H9 (cell line): ENCODE measurements around the gene NPTN. TPM values are rescaled to one million over a fixed set of nuclear protein-coding genes. Genes with fewer than 3 reads are reported as not detected.

Experiments used
- DNase-seq: peaks from one replicate; pipeline ENCODE4 v3.0.0-alpha.2; 2017
- H2AFZ ChIP-seq: one replicate; pipeline ENCODE4 v1.6.1; 2013; ENCODE audit warnings: mild to moderate bottlenecking, low read length, control low read depth, moderate library complexity
- H2AK5ac ChIP-seq: 2 replicates; pipeline ENCODE4 v1.6.1; 2013; ENCODE audit warnings: low read length, control low read depth, mixed read lengths; ENCODE audit not compliant: insufficient read length
- H2BK120ac ChIP-seq: one replicate; pipeline ENCODE4 v1.6.1; 2013; ENCODE audit warnings: low read depth, mild to moderate bottlenecking, low read length, control low read depth, inconsistent platforms; ENCODE audit not compliant: poor library complexity, severe bottlenecking
- H2BK12ac ChIP-seq: 2 replicates; pipeline ENCODE4 v1.6.1; 2013; ENCODE audit warnings: low read length, control low read depth, mixed read lengths, low read depth; ENCODE audit not compliant: insufficient read length
- H2BK15ac ChIP-seq: 2 replicates; pipeline ENCODE4 v1.6.1; 2013; ENCODE audit warnings: low read depth, low read length, control low read depth
- H2BK20ac ChIP-seq: one replicate; pipeline ENCODE4 v1.6.1; 2013; ENCODE audit warnings: low read depth, mild to moderate bottlenecking, low read length, control low read depth, inconsistent platforms; ENCODE audit not compliant: poor library complexity, severe bottlenecking
- H2BK5ac ChIP-seq: 2 replicates; pipeline ENCODE4 v1.6.1; 2013; ENCODE audit warnings: low read length, control low read depth, mixed read lengths; ENCODE audit not compliant: insufficient read length
- H3K14ac ChIP-seq: 2 replicates; pipeline ENCODE4 v1.6.1; 2013; ENCODE audit warnings: low read length, control low read depth; ENCODE audit not compliant: insufficient read depth
- H3K18ac ChIP-seq: 2 replicates; pipeline ENCODE4 v1.6.1; 2013; ENCODE audit warnings: low read depth, mild to moderate bottlenecking, mixed read lengths, low read length, control low read depth; ENCODE audit not compliant: insufficient read length
- H3K23ac ChIP-seq: 2 replicates; pipeline ENCODE4 v1.6.1; 2013; ENCODE audit warnings: low read length, control low read depth, mixed read lengths, low read depth; ENCODE audit not compliant: insufficient read length
- H3K23me2 ChIP-seq: 2 replicates; pipeline ENCODE4 v1.6.1; 2013; ENCODE audit warnings: low read depth, mild to moderate bottlenecking, mixed read lengths, low read length, control low read depth; ENCODE audit not compliant: insufficient read length, poor library complexity, severe bottlenecking
- H3K27ac ChIP-seq: 2 replicates; pipeline ENCODE4 v1.5.1; 2013; ENCODE audit warnings: low read length, control low read depth, mixed read lengths, low read depth; ENCODE audit not compliant: insufficient read length
- H3K27me3 ChIP-seq: 2 replicates; pipeline ENCODE4 v1.6.1; 2013; ENCODE audit warnings: low read length, control low read depth, inconsistent platforms; ENCODE audit not compliant: insufficient read depth
- H3K4ac ChIP-seq: 2 replicates; pipeline ENCODE4 v1.6.1; 2013; ENCODE audit warnings: low read depth, mild to moderate bottlenecking, control low read depth, inconsistent platforms, low read length, moderate library complexity
- H3K4me1 ChIP-seq: 2 replicates; pipeline ENCODE4 v1.6.1; 2013; ENCODE audit warnings: low read length, control low read depth, inconsistent platforms; ENCODE audit not compliant: insufficient read depth
- H3K4me2 ChIP-seq: 2 replicates; pipeline ENCODE4 v1.6.1; 2013; ENCODE audit warnings: low read length, control low read depth, mixed read lengths; ENCODE audit not compliant: insufficient read length, insufficient read depth
- H3K56ac ChIP-seq: 2 replicates; pipeline ENCODE4 v1.6.1; 2013; ENCODE audit warnings: low read depth, mild to moderate bottlenecking, mixed read lengths, low read length, control low read depth; ENCODE audit not compliant: insufficient read length
- H3K79me1 ChIP-seq: 2 replicates; pipeline ENCODE4 v1.6.1; 2013; ENCODE audit warnings: low read depth, mild to moderate bottlenecking, moderate library complexity, low read length, control low read depth, inconsistent platforms; ENCODE audit not compliant: insufficient read depth, poor library complexity, severe bottlenecking
- H3K79me2 ChIP-seq: 2 replicates; pipeline ENCODE4 v1.6.1; 2013; ENCODE audit warnings: low read length, control low read depth, inconsistent platforms; ENCODE audit not compliant: insufficient read depth
- H3K9ac ChIP-seq: 2 replicates; pipeline ENCODE4 v1.6.1; 2013; ENCODE audit warnings: low read length, control low read depth, mixed read lengths; ENCODE audit not compliant: insufficient read length; ENCODE audit errors: extremely low read depth
- H3K9me3 ChIP-seq: one replicate; pipeline ENCODE4 v1.6.1; 2013; ENCODE audit warnings: low read depth, low read length, inconsistent platforms; ENCODE audit not compliant: control insufficient read depth
- H3T11ph ChIP-seq: one replicate; pipeline ENCODE4 v1.6.1; 2013; ENCODE audit warnings: mild to moderate bottlenecking, low read length, control low read depth, inconsistent platforms
- H4K20me1 ChIP-seq: one replicate; pipeline ENCODE4 v1.6.1; 2013; ENCODE audit not compliant: control insufficient read depth, insufficient read length, insufficient read depth
- H4K5ac ChIP-seq: 2 replicates; pipeline ENCODE4 v1.6.1; 2013; ENCODE audit warnings: low read depth, mild to moderate bottlenecking, mixed read lengths, low read length, control low read depth; ENCODE audit not compliant: insufficient read length
- H4K8ac ChIP-seq: replicated peaks from 2 replicates; pipeline ENCODE4 v1.6.1; 2013; ENCODE audit warnings: low read length, control low read depth, mixed read lengths, low read depth; ENCODE audit not compliant: insufficient read length
- H4K91ac ChIP-seq: 2 replicates; pipeline ENCODE4 v1.6.1; 2013; ENCODE audit warnings: low read depth, mild to moderate bottlenecking, moderate library complexity, mixed read lengths, low read length, control low read depth; ENCODE audit not compliant: insufficient read length
- H3K27ac Mint-ChIP-seq, 3 experiments: 2 replicates in 2 of 3; 3 replicates in 1 of 3; pipeline ENCODE4 v1.8.0; 2020 to 2021; ENCODE audit warnings: mixed read lengths in 3 of 3, mild to moderate bottlenecking in 1 of 3, moderate library complexity in 1 of 3
- H3K27me3 Mint-ChIP-seq: 2 replicates; pipeline ENCODE4 v1.8.0; 2021; ENCODE audit warnings: low read depth, mild to moderate bottlenecking, moderate library complexity, mixed read lengths
- H3K36me3 Mint-ChIP-seq, 3 experiments: 2 replicates in 2 of 3; 3 replicates in 1 of 3; pipeline ENCODE4 v1.8.0; 2020 to 2021; ENCODE audit warnings: low read depth in 3 of 3, mixed read lengths in 3 of 3; ENCODE audit not compliant: insufficient read depth in 1 of 3
- H3K4me1 Mint-ChIP-seq, 2 experiments: 2 replicates each; pipeline ENCODE4 v1.8.0; 2020; ENCODE audit warnings: mixed read lengths in 2 of 2
- H3K4me3 Mint-ChIP-seq, 2 experiments: 2 replicates in 1 of 2; 3 replicates in 1 of 2; pipeline ENCODE4 v1.8.0; 2020 to 2021; ENCODE audit warnings: mild to moderate bottlenecking in 2 of 2, mixed read lengths in 2 of 2, moderate library complexity in 1 of 2
- H3K9me3 Mint-ChIP-seq, 2 experiments: 2 replicates in 1 of 2; 3 replicates in 1 of 2; pipeline ENCODE4 v1.8.0; 2020; ENCODE audit warnings: mild to moderate bottlenecking in 2 of 2, mixed read lengths in 2 of 2, moderate library complexity in 1 of 2
- CTCF ChIP-seq: fragments of 200-600 bp; sonication (generic); conservative IDR thresholded peaks from 3 replicates; pipeline ENCODE4 v1.8.0; 2021; ENCODE audit warnings: antibody characterized with exemption, mild to moderate bottlenecking
- total RNA-seq: library from RNA; stranded (reverse); gene quantifications from 2 replicates; pipeline ENCODE4 v1.2.1, GENCODE V29; 2021

Gene NPTN
- total RNA-seq, 1 experiment from 2014 or later: 89.1 TPM

- no peak for DNase-seq
- Histone ChIP-seq H3K9ac (no peak overlapping the region), H2BK15ac (no peak overlapping the region), H3K14ac (no peak overlapping the region), H4K5ac (no peak overlapping the region), H3K4me1 (no peaks in the 10 kb centered on the region), H3K9me3 (no peaks in the 10 kb centered on the region), H3K4me2 (no peak overlapping the region), H2AFZ (no peak overlapping the region), H2BK20ac (no peak overlapping the region), H3K23ac (no peak overlapping the region), H3K4ac (no peak overlapping the region), H3K79me1 (no peaks in the 10 kb centered on the region), H3K23me2 (no peaks in the 10 kb centered on the region), H4K8ac (no peak overlapping the region), H3K79me2 (no peaks in the 10 kb centered on the region), H4K91ac (no peak overlapping the region), H3K56ac (no peak overlapping the region), H2BK12ac (no peak overlapping the region), H3K18ac (no peak overlapping the region), H2BK120ac (no peak overlapping the region), H3K27ac (no peak overlapping the region), H2AK5ac (no peak overlapping the region), H4K20me1 (no peaks in the 10 kb centered on the region), H2BK5ac (no peak overlapping the region), H3T11ph (no peak overlapping the region), H3K27me3 (no peaks in the 10 kb centered on the region)
- Mint-ChIP-seq H3K4me3 (no peak overlapping the region), H3K27ac (no peak overlapping the region), H3K9me3 (no peaks in the 10 kb centered on the region), H3K27me3 (no peaks in the 10 kb centered on the region), H3K4me1 (no peaks in the 10 kb centered on the region), H3K36me3 (no peaks in the 10 kb centered on the region)
- no peak for TF ChIP-seq CTCF
Observed at GRCh38 chr15:73541479-73541878, 91.7 kb downstream of the NPTN start.
